HUES6 (cell line): Measurements from ENCODE around the gene ANKMY2.

Source experiments
- H3K27ac ChIP-seq: 2 replicates; pipeline ENCODE4 v1.7.0; 2013; ENCODE audit warnings: low read depth, mild to moderate bottlenecking, low read length, inconsistent platforms
- H3K27me3 ChIP-seq: 2 replicates; pipeline ENCODE4 v1.6.1; 2013; ENCODE audit warnings: low read length; ENCODE audit not compliant: control insufficient read depth, insufficient read depth
- H3K36me3 ChIP-seq: 2 replicates; pipeline ENCODE4 v1.6.1; 2013; ENCODE audit warnings: low read length; ENCODE audit not compliant: control insufficient read depth, insufficient read depth
- H3K4me1 ChIP-seq: 2 replicates; pipeline ENCODE4 v1.6.1; 2013; ENCODE audit warnings: low read length; ENCODE audit not compliant: control insufficient read depth, insufficient read depth
- H3K4me3 ChIP-seq: 2 replicates; pipeline ENCODE4 v1.5.1; 2013; ENCODE audit warnings: low read depth, low read length
- H3K9ac ChIP-seq: one replicate; pipeline ENCODE4 v1.6.1; 2013; ENCODE audit warnings: mild to moderate bottlenecking, low read length
- H3K9me3 ChIP-seq: 2 replicates; pipeline ENCODE4 v1.6.1; 2013; ENCODE audit warnings: low read depth, low read length; ENCODE audit not compliant: control insufficient read depth, insufficient read depth

The ANKMY2 gene

DNA sequence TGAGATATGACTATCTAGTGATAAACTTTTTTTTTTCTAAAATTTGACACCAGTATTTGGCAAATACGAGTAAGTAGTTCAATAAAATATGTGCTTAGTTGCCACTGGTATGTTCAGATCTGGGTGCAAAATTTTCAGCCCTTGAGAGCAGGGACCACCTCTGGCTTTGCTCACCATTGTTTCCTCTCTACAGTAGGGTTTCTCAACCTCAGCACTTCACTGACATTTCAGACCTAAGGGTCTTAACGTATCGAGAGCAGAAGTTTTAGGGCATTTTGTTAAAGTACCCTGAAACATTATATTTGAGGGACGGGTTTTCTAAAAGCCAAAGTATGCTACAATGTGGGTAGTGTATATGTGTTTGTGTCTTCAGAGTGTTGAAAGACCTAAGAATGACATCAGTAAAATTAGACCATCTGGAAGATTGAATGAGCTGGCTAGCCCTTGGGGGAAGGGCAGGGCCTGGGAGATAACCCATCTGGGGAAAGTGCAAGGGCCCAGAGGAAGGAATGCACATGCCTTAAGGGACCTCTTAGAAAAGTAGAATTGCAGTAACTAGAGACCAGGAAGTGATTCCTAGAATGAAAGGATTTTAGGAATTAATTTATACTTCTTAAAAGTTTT lies 12.2 kb upstream of the ANKMY2 start:
- peak overlapping the region; percentile 48 for H3K4me3 ChIP-seq
- no peak overlapping the region for H3K9ac ChIP-seq
- H3K36me3 ChIP-seq = no peaks in the 10 kb centered on the region
- peak overlapping the region; percentile 67 for H3K27ac ChIP-seq
- H3K9me3 ChIP-seq = no peaks in the 10 kb centered on the region
- peaks cover 17% of the 10 kb centered on the region for H3K4me1 ChIP-seq
- H3K27me3 ChIP-seq = no peaks in the 10 kb centered on the region

- no peaks in the 10 kb centered on the region for H3K9me3 ChIP-seq
- H3K4me3 ChIP-seq = no peak overlapping the region
- no peak overlapping the region for H3K27ac ChIP-seq
- H3K27me3 ChIP-seq = no peaks in the 10 kb centered on the region
- H3K9ac ChIP-seq = no peak overlapping the region
- peaks cover 16% of the 10 kb centered on the region for H3K4me1 ChIP-seq
- H3K36me3 ChIP-seq = no peaks in the 10 kb centered on the region
Observed at GRCh38 chr7:16656141-16656540, 10.6 kb upstream of the ANKMY2 start.

DNA sequence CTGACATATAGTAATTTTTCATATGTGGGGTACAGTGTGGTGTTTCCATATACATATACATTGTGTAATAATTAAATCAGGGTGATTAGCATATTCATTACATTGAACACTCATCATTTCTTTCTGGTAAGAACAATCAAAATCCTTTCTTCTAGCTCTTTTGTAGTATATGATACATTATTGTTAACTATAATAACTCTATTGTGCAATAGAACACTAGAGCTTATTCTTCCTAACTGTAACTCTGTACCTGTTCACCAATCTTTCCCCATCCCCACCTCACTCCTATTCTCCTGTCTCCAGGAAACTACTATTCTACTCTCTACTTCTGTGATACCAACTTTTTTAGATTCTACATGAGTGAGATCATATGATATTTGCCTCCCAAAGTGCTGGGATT lies 9.8 kb upstream of the ANKMY2 start:
- H3K4me1 ChIP-seq = peaks cover 12% of the 10 kb centered on the region
- no peak overlapping the region for H3K27ac ChIP-seq
- H3K36me3 ChIP-seq = no peaks in the 10 kb centered on the region
- no peaks in the 10 kb centered on the region for H3K27me3 ChIP-seq
- H3K9me3 ChIP-seq = no peaks in the 10 kb centered on the region
- H3K4me3 ChIP-seq = no peak overlapping the region
- H3K9ac ChIP-seq = no peak overlapping the region

DNA sequence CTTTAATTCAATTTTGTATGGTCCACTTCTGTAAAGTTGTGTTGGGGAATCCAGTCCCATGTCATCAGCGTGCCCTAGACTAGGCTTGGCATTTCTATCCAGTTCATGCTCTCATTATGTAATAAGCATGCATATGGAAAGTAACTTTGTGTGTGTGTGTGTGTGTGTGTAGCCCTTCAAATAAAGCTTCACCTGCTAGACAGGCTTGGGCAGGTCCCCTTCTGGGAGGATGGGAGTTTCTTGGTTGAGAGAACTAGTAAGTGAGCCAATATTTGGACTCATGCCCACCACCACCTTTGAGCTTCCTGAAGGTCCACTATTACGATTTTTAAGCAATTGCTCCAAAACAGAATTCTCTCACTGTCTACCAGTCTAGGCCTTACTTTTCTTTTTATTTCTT lies 7.3 kb upstream of the ANKMY2 start:
- Histone ChIP-seq H3K9ac (no peak overlapping the region), H3K27me3 (no peaks in the 10 kb centered on the region)

DNA sequence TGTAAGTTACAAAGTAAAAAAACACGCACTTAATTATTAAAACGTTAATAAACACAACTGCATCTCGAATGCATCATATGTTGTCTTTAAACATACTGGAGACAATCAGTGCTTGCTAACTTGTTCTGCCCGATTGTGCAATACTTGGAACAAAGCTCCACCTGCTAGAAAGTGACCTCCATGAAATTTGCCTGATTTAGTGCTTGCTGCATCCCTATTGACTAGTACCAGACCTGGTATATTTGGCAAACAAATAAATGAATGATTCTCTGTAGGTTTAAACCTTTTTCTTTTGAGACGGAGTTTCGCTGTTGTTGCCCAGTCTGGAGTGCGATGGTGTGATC lies 6.7 kb upstream of the ANKMY2 start:
- H3K27ac ChIP-seq = no peak overlapping the region
- peaks cover 23% of the 10 kb centered on the region for H3K4me1 ChIP-seq

More for the DNA sequence above, 7.3 kb upstream of the ANKMY2 start:
- Histone ChIP-seq H3K4me1 (peaks cover 23% of the 10 kb centered on the region), H3K36me3 (no peaks in the 10 kb centered on the region), H3K4me3 (no peak overlapping the region), H3K9me3 (no peaks in the 10 kb centered on the region), H3K27ac (no peak overlapping the region)

GRCh38 chr7:16651396-16652239 lies 6.1 kb upstream of the ANKMY2 start:
- no peaks in the 10 kb centered on the region for H3K9me3 ChIP-seq
- H3K4me1 ChIP-seq = peaks cover 23% of the 10 kb centered on the region
- no peaks in the 10 kb centered on the region for H3K36me3 ChIP-seq
- H3K27ac ChIP-seq = no peak overlapping the region
- H3K9ac ChIP-seq = no peak overlapping the region
- H3K27me3 ChIP-seq = no peaks in the 10 kb centered on the region
- H3K4me3 ChIP-seq = no peak overlapping the region

More for the DNA sequence above, 6.7 kb upstream of the ANKMY2 start:
- Histone ChIP-seq H3K36me3 (no peaks in the 10 kb centered on the region), H3K9me3 (no peaks in the 10 kb centered on the region), H3K9ac (no peak overlapping the region), H3K4me3 (no peak overlapping the region), H3K27me3 (no peaks in the 10 kb centered on the region)

GRCh38 chr7:16650266-16650665 lies 4.7 kb upstream of the ANKMY2 start:
- Histone ChIP-seq H3K36me3 (no peaks in the 10 kb centered on the region), H3K27me3 (no peaks in the 10 kb centered on the region), H3K27ac (no peak overlapping the region), H3K4me1 (peaks cover 23% of the 10 kb centered on the region), H3K9ac (no peak overlapping the region), H3K4me3 (no peak overlapping the region), H3K9me3 (no peaks in the 10 kb centered on the region)

- Histone ChIP-seq H3K36me3 (no peaks in the 10 kb centered on the region), H3K9me3 (no peaks in the 10 kb centered on the region), H3K4me1 (peaks cover 27% of the 10 kb centered on the region), H3K9ac (no peak overlapping the region), H3K27me3 (peaks cover 5% of the 10 kb centered on the region; the same call in 1 of the 2 replicates), H3K27ac (no peak overlapping the region), H3K4me3 (no peak overlapping the region)
Observed at GRCh38 chr7:16649196-16649595, 3.6 kb upstream of the ANKMY2 start.

DNA sequence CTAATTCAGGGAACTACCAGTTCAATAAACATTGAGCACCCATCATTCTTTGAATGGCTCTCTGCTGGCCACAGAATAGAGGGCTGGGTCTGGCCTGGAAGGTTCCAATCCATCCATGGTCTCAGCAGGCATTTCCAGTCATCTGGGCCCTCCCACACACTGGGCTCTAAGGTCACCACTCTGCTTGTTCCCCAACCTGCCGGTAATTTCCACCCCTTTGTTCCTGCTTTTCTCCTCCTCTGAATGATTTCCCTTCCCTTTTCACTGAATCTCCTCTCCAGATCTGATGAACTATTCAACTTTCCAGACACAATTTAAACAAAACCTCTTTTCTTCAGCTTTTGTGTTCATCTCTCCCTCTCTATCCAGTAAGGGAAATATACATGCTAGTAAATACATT lies 3.0 kb upstream of the ANKMY2 start:
- Histone ChIP-seq H3K4me1 (peaks cover 28% of the 10 kb centered on the region), H3K4me3 (peak overlapping the region; percentile 25; the same call in 1 of the 2 replicates), H3K9me3 (no peaks in the 10 kb centered on the region), H3K36me3 (no peaks in the 10 kb centered on the region), H3K27me3 (peaks cover 8% of the 10 kb centered on the region; the same call in 1 of the 2 replicates), H3K9ac (no peak overlapping the region), H3K27ac (no peak overlapping the region)

DNA sequence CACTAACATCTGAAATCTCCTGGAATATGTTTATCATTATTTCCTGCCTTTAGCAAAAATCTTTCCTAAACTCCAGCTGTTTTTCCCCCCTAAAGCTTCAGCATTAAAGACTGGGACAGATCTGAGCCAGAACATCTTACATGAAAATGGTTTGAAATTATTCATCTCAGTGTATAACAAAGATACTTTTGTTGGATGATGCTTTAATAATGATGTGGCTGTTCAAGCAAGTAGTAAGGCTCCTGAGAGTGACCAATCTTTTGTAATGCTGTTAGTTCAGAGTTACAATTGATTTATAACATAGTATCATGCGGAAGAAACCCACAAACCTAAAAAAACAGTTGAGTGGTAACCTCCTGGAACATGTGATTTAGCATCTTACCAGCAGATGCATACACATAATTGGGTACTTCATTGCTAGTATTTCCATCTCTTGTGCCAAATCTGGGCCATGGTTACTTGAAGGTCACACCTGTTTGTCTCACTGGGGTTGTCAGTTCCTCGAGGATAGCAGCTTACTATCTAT lies 1.9 kb upstream of the ANKMY2 start:
- H3K9ac ChIP-seq = no peak overlapping the region
- peaks cover 8% of the 10 kb centered on the region; the same call in 1 of the 2 replicates for H3K27me3 ChIP-seq
- no peak overlapping the region for H3K27ac ChIP-seq
- no peaks in the 10 kb centered on the region for H3K9me3 ChIP-seq
- H3K36me3 ChIP-seq = no peaks in the 10 kb centered on the region
- peaks cover 25% of the 10 kb centered on the region for H3K4me1 ChIP-seq
- H3K4me3 ChIP-seq = peak overlapping the region; percentile 98

DNA sequence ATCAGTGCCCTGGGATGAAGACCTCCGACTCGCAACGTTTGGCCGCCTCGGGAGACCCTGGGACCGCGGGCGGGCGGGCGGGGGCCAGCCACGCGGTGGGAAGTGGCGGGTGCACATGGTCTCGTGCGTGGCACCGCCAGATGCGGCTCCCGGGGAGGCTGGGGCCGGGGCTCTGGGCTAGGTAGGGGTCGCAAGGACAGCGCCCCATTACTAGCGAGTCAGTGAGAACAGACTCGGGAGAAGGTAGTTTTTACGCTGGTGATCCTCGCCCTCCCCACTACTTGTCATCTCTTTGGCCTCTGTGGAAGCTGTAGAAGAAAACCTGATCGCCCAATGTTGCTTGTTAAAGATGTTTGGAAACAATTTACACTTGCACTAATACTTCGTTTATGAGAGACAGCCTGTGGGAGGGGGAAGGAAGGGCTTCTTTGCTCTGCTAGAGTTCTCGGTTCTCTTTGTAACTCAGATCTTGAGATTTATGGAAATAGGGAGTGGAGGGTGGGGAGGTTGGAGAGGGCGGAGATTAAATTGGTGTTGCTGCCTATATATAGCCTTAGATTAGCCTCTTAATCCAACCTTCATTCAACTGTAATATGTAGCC lies 1.0 kb upstream of the ANKMY2 start:
- Histone ChIP-seq H3K27ac (no peak overlapping the region; the same call in 1 of the 2 replicates), H3K4me1 (peaks cover 25% of the 10 kb centered on the region)

More for the DNA sequence above, 1.0 kb upstream of the ANKMY2 start:
- Histone ChIP-seq H3K36me3 (no peaks in the 10 kb centered on the region), H3K9me3 (no peaks in the 10 kb centered on the region), H3K27me3 (peaks cover 8% of the 10 kb centered on the region; the same call in 1 of the 2 replicates), H3K4me3 (peak overlapping the region; percentile 98), H3K9ac (peak overlapping the region; percentile 97)
